GM12878 (cell line): ENCODE results near the gene SRRM5. TPM values are rescaled to one million over a fixed set of nuclear protein-coding genes. Genes with fewer than 3 reads are reported as not detected.
A peak's percentile ranks its signal among the peaks of the same experiment; 100 is the strongest.

Experiments
- ESRRA ChIP-seq: IDR thresholded peaks from 2 replicates; pipeline ENCODE4 v1.6.1; 2012; ENCODE audit warnings: mild to moderate bottlenecking, low read length, improper control_type of control experiment
- ETV6 ChIP-seq, 2 experiments: fragments of 450-650 bp in 1 of 2; IDR thresholded peaks in 1 of 2; conservative IDR thresholded peaks in 1 of 2; 2 replicates each; pipeline ENCODE4 v1.6.1; 2014; ENCODE audit warnings: antibody characterized with exemption in 1 of 2, borderline replicate concordance in 1 of 2, low read depth in 1 of 2, mild to moderate bottlenecking in 1 of 2, moderate library complexity in 1 of 2
- HDAC6 ChIP-seq: fragments of 200-600 bp; sonication (generic); IDR thresholded peaks from one replicate; pipeline ENCODE4 v1.8.0; 2017; ENCODE audit warnings: antibody characterized with exemption; ENCODE audit not compliant: unreplicated experiment
- JUND ChIP-seq: IDR thresholded peaks from 2 replicates; pipeline ENCODE4 v1.6.1; 2012; ENCODE audit warnings: low read depth, mild to moderate bottlenecking, low read length, improper control_type of control experiment, moderate library complexity
- KAT2A ChIP-seq: conservative IDR thresholded peaks from 2 replicates; pipeline ENCODE4 v1.6.1; 2011; ENCODE audit warnings: low read depth, low read length; ENCODE audit not compliant: control insufficient read depth
- LARP7 ChIP-seq: fragments of 450-650 bp; IDR thresholded peaks from 2 replicates; pipeline ENCODE4 v1.6.1; 2017; ENCODE audit warnings: mild to moderate bottlenecking
- NR2C2 ChIP-seq: IDR thresholded peaks from 2 replicates; pipeline ENCODE4 v1.6.1; 2011; ENCODE audit warnings: borderline replicate concordance, low read depth; ENCODE audit not compliant: control insufficient read depth, insufficient read length
- PAX5 ChIP-seq: IDR thresholded peaks from 2 replicates; pipeline ENCODE4 v1.6.1; 2011; ENCODE audit warnings: low read depth, low read length, borderline replicate concordance
- POLR2A ChIP-seq: IDR thresholded peaks from 2 replicates; pipeline ENCODE4 v1.6.1; 2011; ENCODE audit warnings: low read depth, mild to moderate bottlenecking, low read length
- SIN3A ChIP-seq: IDR thresholded peaks from 2 replicates; pipeline ENCODE4 v1.6.1; 2012; ENCODE audit warnings: low read depth, low read length, improper control_type of control experiment
- SMARCA5 ChIP-seq: fragments of 450-650 bp; IDR thresholded peaks from 2 replicates; pipeline ENCODE4 v1.6.1; 2017; ENCODE audit warnings: mild to moderate bottlenecking
- SMC3 ChIP-seq: IDR thresholded peaks from 2 replicates; pipeline ENCODE4 v1.6.1; 2011; ENCODE audit warnings: low read length, improper control_type of control experiment, borderline replicate concordance
- SUZ12 ChIP-seq: fragments of 200-600 bp; sonication (generic); IDR thresholded peaks from one replicate; pipeline ENCODE4 v1.6.1; 2018; ENCODE audit warnings: antibody characterized with exemption, mild to moderate bottlenecking; ENCODE audit not compliant: unreplicated experiment
- TCF7 ChIP-seq: IDR thresholded peaks from 2 replicates; pipeline ENCODE4 v1.6.1; 2014; ENCODE audit warnings: antibody characterized with exemption, borderline replicate concordance
- WRNIP1 ChIP-seq: IDR thresholded peaks from 2 replicates; pipeline ENCODE4 v1.6.1; 2011; ENCODE audit warnings: low read depth, low read length, improper control_type of control experiment, borderline replicate concordance
- YBX1 ChIP-seq: fragments of 450-650 bp; IDR thresholded peaks from 2 replicates; pipeline ENCODE4 v1.6.1; 2016; ENCODE audit warnings: antibody characterized with exemption
- YY1 ChIP-seq: IDR thresholded peaks from 2 replicates; pipeline ENCODE4 v1.6.1; 2011; ENCODE audit warnings: low read depth, mild to moderate bottlenecking, low read length
- ZBTB40 ChIP-seq: fragments of 450-650 bp; IDR thresholded peaks from 2 replicates; pipeline ENCODE4 v1.6.1; 2016; ENCODE audit warnings: mild to moderate bottlenecking, moderate library complexity, borderline replicate concordance
- ZNF207 ChIP-seq: fragments of 450-650 bp; IDR thresholded peaks from 2 replicates; pipeline ENCODE4 v1.6.1; 2014; ENCODE audit warnings: antibody characterized with exemption, mild to moderate bottlenecking, borderline replicate concordance
- polyA plus RNA-seq, 11 experiments: library from polyadenylated mRNA; depleted of rRNA in 4 of 11; unstranded in 6 of 11; stranded (reverse) in 5 of 11; fragments of >200 nt; fragmentation: Nextera tagmentation in 4 of 11; fragmentation: Illumina TruSeq in 1 of 11; extraction: Ambion mirVana in 4 of 11; extraction: Trizol in 1 of 11; gene quantifications; 1 replicate in 1 of 11; 2 replicates in 10 of 11; pipeline versions ENCODE4 v1.2.1 to v1.2.3, GENCODE V29; 2011 to 2016; ENCODE audit warnings: inconsistent platforms in 2 of 11, missing spikeins in 2 of 11, low read depth in 1 of 11
- total RNA-seq, 4 experiments: library from RNA; depleted of rRNA in 3 of 4; stranded (reverse); fragments of >200 nt in 3 of 4; fragmentation: Illumina TruSeq in 1 of 4; extraction: Trizol in 1 of 4; gene quantifications; 2 replicates each; pipeline versions ENCODE4 v1.2.1 to v1.2.3, GENCODE V29; 2013 to 2021
- TF ChIP-seq, protein P1 (sequence below): fragments of 450-650 bp; IDR thresholded peaks from 2 replicates; pipeline ENCODE4 v1.6.1; 2017; ENCODE audit warnings: mild to moderate bottlenecking, low read depth, inconsistent platforms; ENCODE audit not compliant: poor library complexity, severe bottlenecking
- TF ChIP-seq, protein P2 (sequence below): fragments of 450-650 bp; IDR thresholded peaks from 2 replicates; pipeline ENCODE4 v1.6.1; 2017; ENCODE audit warnings: mild to moderate bottlenecking, moderate library complexity

SRRM5 gene
- total and polyA plus RNA-seq, 10 of the 15 experiments (the other 5 are each of a cell fraction or from before 2014, with no cell fraction given): 0.06 to 0.38 (median 0.24) TPM; not detected in 2

DNA sequence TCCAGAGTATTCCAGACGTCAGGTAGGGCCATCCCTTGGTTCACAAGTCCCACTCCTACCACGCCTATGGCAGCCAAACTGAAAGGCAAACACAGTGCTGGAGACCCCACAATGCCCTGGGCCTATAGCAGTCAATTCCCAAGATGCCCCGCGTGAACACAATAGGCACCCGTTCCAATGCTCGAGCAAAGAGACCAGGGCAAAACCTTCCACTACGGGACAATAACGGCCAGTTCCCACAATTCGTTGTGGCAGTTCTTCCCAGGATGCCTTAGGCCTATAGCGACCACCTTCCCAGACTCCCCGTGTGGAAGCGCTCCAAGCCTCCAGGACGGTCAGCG is 7.0 kb downstream of the SRRM5 start (continued):
- peak; percentile 60; the same call in 1 of the 2 replicates for TF ChIP-seq ZBTB40
- TF ChIP-seq LARP7: no peak
- TF ChIP-seq SIN3A: peak; percentile 54; the same call in 1 of the 2 replicates
- TF ChIP-seq SMC3: no peak
- TF ChIP-seq JUND: no peak
- peak; percentile 8; the same call in 1 of the 2 replicates for TF ChIP-seq YY1
- TF ChIP-seq NR2C2: no peak
- no peak for TF ChIP-seq POLR2A
- TF ChIP-seq ESRRA: no peak
- TF ChIP-seq ZNF207: no peak
- TF ChIP-seq, protein P1, sequence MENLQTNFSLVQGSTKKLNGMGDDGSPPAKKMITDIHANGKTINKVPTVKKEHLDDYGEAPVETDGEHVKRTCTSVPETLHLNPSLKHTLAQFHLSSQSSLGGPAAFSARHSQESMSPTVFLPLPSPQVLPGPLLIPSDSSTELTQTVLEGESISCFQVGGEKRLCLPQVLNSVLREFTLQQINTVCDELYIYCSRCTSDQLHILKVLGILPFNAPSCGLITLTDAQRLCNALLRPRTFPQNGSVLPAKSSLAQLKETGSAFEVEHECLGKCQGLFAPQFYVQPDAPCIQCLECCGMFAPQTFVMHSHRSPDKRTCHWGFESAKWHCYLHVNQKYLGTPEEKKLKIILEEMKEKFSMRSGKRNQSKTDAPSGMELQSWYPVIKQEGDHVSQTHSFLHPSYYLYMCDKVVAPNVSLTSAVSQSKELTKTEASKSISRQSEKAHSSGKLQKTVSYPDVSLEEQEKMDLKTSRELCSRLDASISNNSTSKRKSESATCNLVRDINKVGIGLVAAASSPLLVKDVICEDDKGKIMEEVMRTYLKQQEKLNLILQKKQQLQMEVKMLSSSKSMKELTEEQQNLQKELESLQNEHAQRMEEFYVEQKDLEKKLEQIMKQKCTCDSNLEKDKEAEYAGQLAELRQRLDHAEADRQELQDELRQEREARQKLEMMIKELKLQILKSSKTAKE: no peak
- TF ChIP-seq SMARCA5: no peak
- no peak for TF ChIP-seq SUZ12
- no peak for TF ChIP-seq ETV6 (conservative IDR thresholded peaks at IDR 0.05 in 1 of 2, IDR thresholded peaks at IDR 0.05 in 1 of 2; ENCODE audit: borderline replicate concordance in 1 of 2, low read depth in 1 of 2)
- TF ChIP-seq PAX5: no peak
- no peak for TF ChIP-seq YBX1
- TF ChIP-seq WRNIP1: no peak
- TF ChIP-seq, protein P2, sequence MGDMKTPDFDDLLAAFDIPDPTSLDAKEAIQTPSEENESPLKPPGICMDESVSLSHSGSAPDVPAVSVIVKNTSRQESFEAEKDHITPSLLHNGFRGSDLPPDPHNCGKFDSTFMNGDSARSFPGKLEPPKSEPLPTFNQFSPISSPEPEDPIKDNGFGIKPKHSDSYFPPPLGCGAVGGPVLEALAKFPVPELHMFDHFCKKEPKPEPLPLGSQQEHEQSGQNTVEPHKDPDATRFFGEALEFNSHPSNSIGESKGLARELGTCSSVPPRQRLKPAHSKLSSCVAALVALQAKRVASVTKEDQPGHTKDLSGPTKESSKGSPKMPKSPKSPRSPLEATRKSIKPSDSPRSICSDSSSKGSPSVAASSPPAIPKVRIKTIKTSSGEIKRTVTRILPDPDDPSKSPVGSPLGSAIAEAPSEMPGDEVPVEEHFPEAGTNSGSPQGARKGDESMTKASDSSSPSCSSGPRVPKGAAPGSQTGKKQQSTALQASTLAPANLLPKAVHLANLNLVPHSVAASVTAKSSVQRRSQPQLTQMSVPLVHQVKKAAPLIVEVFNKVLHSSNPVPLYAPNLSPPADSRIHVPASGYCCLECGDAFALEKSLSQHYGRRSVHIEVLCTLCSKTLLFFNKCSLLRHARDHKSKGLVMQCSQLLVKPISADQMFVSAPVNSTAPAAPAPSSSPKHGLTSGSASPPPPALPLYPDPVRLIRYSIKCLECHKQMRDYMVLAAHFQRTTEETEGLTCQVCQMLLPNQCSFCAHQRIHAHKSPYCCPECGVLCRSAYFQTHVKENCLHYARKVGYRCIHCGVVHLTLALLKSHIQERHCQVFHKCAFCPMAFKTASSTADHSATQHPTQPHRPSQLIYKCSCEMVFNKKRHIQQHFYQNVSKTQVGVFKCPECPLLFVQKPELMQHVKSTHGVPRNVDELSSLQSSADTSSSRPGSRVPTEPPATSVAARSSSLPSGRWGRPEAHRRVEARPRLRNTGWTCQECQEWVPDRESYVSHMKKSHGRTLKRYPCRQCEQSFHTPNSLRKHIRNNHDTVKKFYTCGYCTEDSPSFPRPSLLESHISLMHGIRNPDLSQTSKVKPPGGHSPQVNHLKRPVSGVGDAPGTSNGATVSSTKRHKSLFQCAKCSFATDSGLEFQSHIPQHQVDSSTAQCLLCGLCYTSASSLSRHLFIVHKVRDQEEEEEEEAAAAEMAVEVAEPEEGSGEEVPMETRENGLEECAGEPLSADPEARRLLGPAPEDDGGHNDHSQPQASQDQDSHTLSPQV: no peak
- no peak for TF ChIP-seq KAT2A
- no peak for TF ChIP-seq HDAC6
- no peak for TF ChIP-seq TCF7
